IMR-90 (cell line): ENCODE measurements around the gene PDE4A. TPM values are rescaled to one million over a fixed set of nuclear protein-coding genes. Genes with fewer than 3 reads are reported as not detected.

ENCODE experiments used
- ATAC-seq: fragments of 200-7000 bp; cut with Tn5 transposase; 2 replicates; pipeline ENCODE4 v1.9.1; 2020; ENCODE audit warnings: low read depth, mild to moderate bottlenecking, moderate library complexity
- BruUV-seq: library from RNA; stranded (reverse); fragments of 400-500 nt; replicated peaks from 2 replicates; lab custom pipeline; 2021; lab: Mats Ljungman, UMichigan
- CTCF ChIA-PET: fragments of 300-600 bp; formaldehyde crosslinking; extraction: SDS; loops from one replicate; lab custom pipeline; 2021; ENCODE audit warnings: antibody characterized with exemption; lab: Yijun Ruan, JAX
- POLR2A ChIA-PET: fragments of 300-600 bp; sonication (Branson Sonifier 250); formaldehyde crosslinking; loops from one replicate; lab custom pipeline; 2022; ENCODE audit warnings: antibody characterized with exemption; ENCODE audit not compliant: unreplicated experiment; lab: Charles Lee
- DNase-seq: peaks from one replicate; pipeline ENCODE4 v3.0.0; 2013
- H2AFZ ChIP-seq: replicated peaks from 2 replicates; pipeline ENCODE3; 2013; ENCODE audit warnings: low read length, mild to moderate bottlenecking; ENCODE audit not compliant: poor library complexity
- H2AK5ac ChIP-seq: 2 replicates; pipeline ENCODE4 v1.6.1; 2013; ENCODE audit warnings: low read depth, low read length, inconsistent platforms
- H2AK9ac ChIP-seq: replicated peaks from 2 replicates; pipeline ENCODE3; 2013; ENCODE audit warnings: mild to moderate bottlenecking, low read depth, low read length, moderate library complexity; ENCODE audit not compliant: poor library complexity
- H2BK120ac ChIP-seq: 2 replicates; pipeline ENCODE4 v1.6.1; 2013; ENCODE audit warnings: low read depth, low read length, inconsistent platforms
- H2BK15ac ChIP-seq: 3 replicates; pipeline ENCODE4 v1.6.1; 2013; ENCODE audit warnings: low read depth, low read length, inconsistent platforms
- H2BK20ac ChIP-seq: 2 replicates; pipeline ENCODE4 v1.6.1; 2013; ENCODE audit warnings: low read depth, mild to moderate bottlenecking, inconsistent platforms, low read length, moderate library complexity
- H2BK5ac ChIP-seq: 2 replicates; pipeline ENCODE4 v1.6.1; 2013; ENCODE audit warnings: mild to moderate bottlenecking, low read depth, low read length, inconsistent platforms; ENCODE audit not compliant: poor library complexity, severe bottlenecking
- H3K14ac ChIP-seq: replicated peaks from 2 replicates; pipeline ENCODE4 v1.6.1; 2013; ENCODE audit warnings: low read depth, low read length, inconsistent platforms
- H3K18ac ChIP-seq: 2 replicates; pipeline ENCODE4 v1.6.1; 2013; ENCODE audit warnings: low read depth, low read length, control low read depth
- H3K23ac ChIP-seq: 2 replicates; pipeline ENCODE4 v1.6.1; 2013; ENCODE audit warnings: low read depth, low read length, inconsistent platforms
- H3K27ac ChIP-seq: 2 replicates; pipeline ENCODE4 v1.5.1; 2013; ENCODE audit warnings: mild to moderate bottlenecking, control low read depth, low read length; ENCODE audit not compliant: insufficient read depth
- H3K27me3 ChIP-seq: 2 replicates; pipeline ENCODE4 v1.6.1; 2013; ENCODE audit warnings: low read length; ENCODE audit not compliant: control insufficient read depth, insufficient read depth
- H3K36me3 ChIP-seq: 2 replicates; pipeline ENCODE4 v1.6.1; 2013; ENCODE audit warnings: low read length, mixed read lengths; ENCODE audit not compliant: control insufficient read depth, insufficient read depth
- H3K4ac ChIP-seq: 2 replicates; pipeline ENCODE4 v1.6.1; 2013; ENCODE audit warnings: low read depth, low read length, inconsistent platforms
- H3K4me1 ChIP-seq: 2 replicates; pipeline ENCODE4 v1.6.1; 2013; ENCODE audit warnings: low read length, mixed read lengths; ENCODE audit not compliant: control insufficient read depth, insufficient read depth
- H3K4me2 ChIP-seq: 2 replicates; pipeline ENCODE4 v1.6.1; 2013; ENCODE audit warnings: low read depth, mild to moderate bottlenecking, control low read depth, low read length, moderate library complexity
- H3K4me3 ChIP-seq: 2 replicates; pipeline ENCODE4 v1.5.1; 2013; ENCODE audit warnings: low read depth, mild to moderate bottlenecking, control low read depth, low read length, moderate library complexity; ENCODE audit not compliant: insufficient read depth
- H3K56ac ChIP-seq: 2 replicates; pipeline ENCODE4 v1.6.1; 2013; ENCODE audit warnings: low read length, inconsistent platforms; ENCODE audit not compliant: insufficient read depth; ENCODE audit errors: extremely low read depth
- H3K79me1 ChIP-seq, 2 experiments: 2 replicates each; pipeline ENCODE4 v1.6.1; 2013; ENCODE audit warnings: low read length in 2 of 2, inconsistent platforms in 1 of 2, low read depth in 1 of 2
- H3K9ac ChIP-seq: 2 replicates; pipeline ENCODE4 v1.6.1; 2013; ENCODE audit warnings: low read depth, low read length, control low read depth
- H3K9me1 ChIP-seq: 2 replicates; pipeline ENCODE4 v1.6.1; 2013; ENCODE audit warnings: low read length, inconsistent platforms; ENCODE audit not compliant: insufficient read depth
- H3K9me3 ChIP-seq: 2 replicates; pipeline ENCODE4 v1.6.1; 2013; ENCODE audit warnings: low read length; ENCODE audit not compliant: control insufficient read depth, insufficient read depth
- H4K20me1 ChIP-seq: 2 replicates; pipeline ENCODE4 v1.6.1; 2013; ENCODE audit warnings: low read length, inconsistent platforms; ENCODE audit not compliant: insufficient read depth
- H4K5ac ChIP-seq: 2 replicates; pipeline ENCODE4 v1.6.1; 2013; ENCODE audit warnings: mild to moderate bottlenecking, low read depth, low read length, control low read depth
- H4K8ac ChIP-seq, 2 experiments: 2 replicates each; pipeline ENCODE4 v1.6.1; 2013; ENCODE audit warnings: low read depth in 2 of 2, low read length in 2 of 2, control low read depth in 1 of 2, inconsistent platforms in 1 of 2
- H4K91ac ChIP-seq: 2 replicates; pipeline ENCODE4 v1.6.1; 2013; ENCODE audit warnings: low read depth, low read length, inconsistent platforms; ENCODE audit not compliant: insufficient read depth
- SMC3 ChIP-seq: fragments of 150-350 bp; IDR thresholded peaks from 2 replicates; pipeline ENCODE4 v1.6.1; 2016; ENCODE audit warnings: low read depth, mild to moderate bottlenecking, antibody characterized with exemption, low read length, moderate library complexity
- WGBS, 2 experiments: methylation state at CpG; one replicate each; pipeline versions ENCODE4 v1.1.5 to v1.1.7; 2013; ENCODE audit warnings: missing lambda C conversion rate in 2 of 2; ENCODE audit not compliant: insufficient read length in 1 of 2; ENCODE audit errors: extremely low coverage in 2 of 2; 5-methylcytosine and 5-hydroxymethylcytosine counted together
- dilution Hi-C: fragments of 300-500 bp; cut with HindIII; formaldehyde crosslinking; loops from one replicate; pipeline ENCODE4 v1.14.3; 2018; ENCODE audit warnings: low sequenced_read_pairs; ENCODE audit not compliant: unreplicated experiment
- in situ Hi-C: fragments of 300-500 bp; cut with MboI; formaldehyde crosslinking; loops from 3 replicates; pipeline ENCODE4 v1.14.3; 2019; ENCODE audit warnings: low sequenced_read_pairs, inconsistent platforms, mixed read lengths
- intact Hi-C: fragments of 100-400 bp; cut with micrococcal nuclease; formaldehyde crosslinking; loops from 2 replicates; pipeline ENCODE4 v1.10.0; 2022
- polyA plus RNA-seq, 3 experiments: library from polyadenylated mRNA; depleted of rRNA; stranded (reverse); fragments of >200 nt; gene quantifications; 2 replicates each; pipeline ENCODE4 v1.2.3, GENCODE V29; 2012; ENCODE audit warnings: low replicate concordance in 1 of 3
- total RNA-seq: library from RNA; depleted of rRNA; stranded (reverse); fragments of >200 nt; gene quantifications from 2 replicates; pipeline ENCODE4 v1.2.3, GENCODE V29; 2012

Gene PDE4A
- total and polyA plus RNA-seq, 2 of the 4 experiments (the other 2 are of a cell fraction): 1.8 to 7.0 TPM

DNA sequence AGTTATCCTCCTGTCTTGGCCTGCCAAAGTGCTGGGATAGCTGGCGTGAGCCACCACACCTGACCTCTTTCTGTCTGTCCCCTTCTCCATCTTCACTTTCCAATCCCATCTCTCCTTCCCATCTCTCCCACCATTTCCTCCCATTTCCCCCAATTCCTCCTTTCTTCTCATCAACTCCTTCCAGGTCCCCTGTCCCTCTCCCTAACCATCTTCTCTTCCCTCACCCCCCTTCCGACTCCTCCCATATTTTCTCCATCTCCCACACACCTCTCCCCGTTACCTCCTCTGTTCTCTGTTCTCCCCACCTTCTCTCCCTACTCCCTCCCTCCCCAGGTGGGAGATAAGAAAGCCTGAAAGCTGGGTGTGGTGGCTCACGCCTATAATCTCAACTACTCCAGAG is 42.2 kb downstream of the PDE4A start:
- H2BK20ac ChIP-seq: no peak overlapping the region
- H3K14ac ChIP-seq: no peak overlapping the region
- intact Hi-C loops (no loop called here), dilution Hi-C loops (no loop called here), in situ Hi-C loops (no loop called here)
- CTCF ChIA-PET: no interaction called here
- H3K4ac ChIP-seq: no peak overlapping the region
- no peaks in the 10 kb centered on the region for H3K9me3 ChIP-seq
- ATAC-seq (no peak), DNase-seq (no peak)
- H3K4me1 ChIP-seq: peaks cover 3% of the 10 kb centered on the region; the same call in 1 of the 2 replicates
- no peak overlapping the region for H3K18ac ChIP-seq
- WGBS, 2 experiments: 95 to 100% methylated on average over 2 of the region's 4 CpGs
- peaks cover 7% of the 10 kb centered on the region; the same call in 1 of the 2 replicates for H3K9me1 ChIP-seq
- H2AK9ac ChIP-seq: no peak overlapping the region
- H3K4me2 ChIP-seq: no peak overlapping the region
- no peak overlapping the region; the same call in 1 of the 2 replicates for H2AK5ac ChIP-seq
- BruUV-seq: no TSS peak
- H3K56ac ChIP-seq: no peak overlapping the region
- no peak overlapping the region for H4K5ac ChIP-seq
- no peak for TF ChIP-seq SMC3
- POLR2A ChIA-PET: no interaction called here
- peaks cover 23% of the 10 kb centered on the region for H3K36me3 ChIP-seq
- no peak overlapping the region for H3K27ac ChIP-seq
- no peak overlapping the region for H3K4me3 ChIP-seq
- H2BK5ac ChIP-seq: no peak overlapping the region
- 0 out of 4 replicates have a peak, but pooled peaks cover 0 to 3% of the 10 kb centered on the region in 2 experiments for H3K79me1 ChIP-seq
- no peak overlapping the region for H4K8ac ChIP-seq
- no peaks in the 10 kb centered on the region for H3K27me3 ChIP-seq
- no peak overlapping the region for H4K91ac ChIP-seq
- H4K20me1 ChIP-seq: peaks cover 3% of the 10 kb centered on the region; the same call in 1 of the 2 replicates
- H3K9ac ChIP-seq: no peak overlapping the region
- H2BK15ac ChIP-seq: no peak overlapping the region
- no peak overlapping the region for H3K23ac ChIP-seq
- H2BK120ac ChIP-seq: no peak overlapping the region
- H2AFZ ChIP-seq: no peak overlapping the region
